Hepatocyte (in vitro differentiated cells): ENCODE results near the gene RABGGTB. TPM values are rescaled to one million over a fixed set of nuclear protein-coding genes. Genes with fewer than 3 reads are reported as not detected.
"Not testable (repeated sequence)": the region's sequence is repeated elsewhere in the genome, so short reads cannot be mapped to it uniquely, and the experiment has no call there.

Source experiments
- DNase-seq: peaks from one replicate; pipeline ENCODE4 v3.0.0-alpha.2; 2016; ENCODE audit warnings: low spot score
- H2AFZ ChIP-seq: fragments of 200-600 bp; sonication (generic); 2 replicates; pipeline ENCODE4 v1.6.0; 2016; ENCODE audit warnings: antibody characterized with exemption, mild to moderate bottlenecking
- H3K27ac ChIP-seq: fragments of 200-600 bp; sonication (generic); 2 replicates; pipeline ENCODE4 v1.5.1; 2016; ENCODE audit warnings: mild to moderate bottlenecking
- H3K27me3 ChIP-seq: fragments of 200-600 bp; sonication (generic); 2 replicates; pipeline ENCODE4 v1.6.1; 2016
- H3K36me3 ChIP-seq: fragments of 200-600 bp; sonication (generic); replicated peaks from 2 replicates; pipeline ENCODE4 v1.5.1; 2016; ENCODE audit warnings: low read depth; ENCODE audit not compliant: insufficient read depth
- H3K4me1 ChIP-seq: fragments of 200-600 bp; sonication (generic); 2 replicates; pipeline ENCODE4 v1.5.1; 2016; ENCODE audit warnings: mild to moderate bottlenecking, moderate library complexity; ENCODE audit not compliant: insufficient read depth
- H3K4me2 ChIP-seq: fragments of 200-600 bp; sonication (generic); 2 replicates; pipeline ENCODE4 v1.6.0; 2016
- H3K4me3 ChIP-seq: fragments of 200-600 bp; sonication (generic); 2 replicates; pipeline ENCODE4 v1.5.1; 2016; ENCODE audit warnings: mild to moderate bottlenecking
- H3K79me2 ChIP-seq: fragments of 200-600 bp; sonication (generic); 2 replicates; pipeline ENCODE4 v1.6.0; 2017; ENCODE audit warnings: mild to moderate bottlenecking
- H3K9me2 ChIP-seq: fragments of 200-600 bp; sonication (generic); replicated peaks from 2 replicates; pipeline ENCODE4 v1.6.0; 2017; ENCODE audit warnings: mild to moderate bottlenecking; ENCODE audit not compliant: insufficient read depth
- H3K9me3 ChIP-seq: fragments of 200-600 bp; sonication (generic); 2 replicates; pipeline ENCODE4 v1.5.1; 2016; ENCODE audit warnings: low read depth, mild to moderate bottlenecking
- H4K20me1 ChIP-seq: fragments of 200-600 bp; sonication (generic); 2 replicates; pipeline ENCODE4 v1.6.0; 2016; ENCODE audit warnings: mild to moderate bottlenecking; ENCODE audit not compliant: insufficient read depth, poor library complexity, severe bottlenecking
- CTCF ChIP-seq: fragments of 200-600 bp; sonication (generic); IDR thresholded peaks from 2 replicates; pipeline ENCODE4 v1.5.1; 2016; ENCODE audit warnings: antibody characterized with exemption, mild to moderate bottlenecking; ENCODE audit not compliant: poor library complexity
- EZH2 ChIP-seq: fragments of 200-600 bp; sonication (generic); IDR thresholded peaks from 2 replicates; pipeline ENCODE4 v1.6.1; 2016; ENCODE audit warnings: antibody characterized with exemption, mild to moderate bottlenecking, borderline replicate concordance
- EZH2phosphoT487 ChIP-seq: fragments of 200-600 bp; sonication (generic); IDR thresholded peaks from one replicate; pipeline ENCODE4 v1.6.1; 2018; ENCODE audit warnings: antibody characterized with exemption, mild to moderate bottlenecking, low read depth, moderate library complexity; ENCODE audit not compliant: unreplicated experiment, severe bottlenecking
- WGBS: methylation state at CpG from one replicate; pipeline ENCODE4 v1.1.6; 2016; ENCODE audit warnings: low lambda C conversion rate; ENCODE audit errors: missing lambda C conversion rate; 5-methylcytosine and 5-hydroxymethylcytosine counted together
- polyA plus RNA-seq: library from polyadenylated mRNA; unstranded; fragments of >200 nt; fragmentation: Nextera tagmentation; extraction: Ambion mirVana; gene quantifications from 2 replicates; pipeline ENCODE4 v1.2.1, GENCODE V29; 2016
- total RNA-seq: library from RNA; depleted of rRNA; stranded (reverse); fragments of >200 nt; gene quantifications from 2 replicates; pipeline ENCODE4 v1.2.3, GENCODE V29; 2014

RABGGTB gene
- total RNA-seq: 101 and 106 TPM in 2 replicates
- 25.9 and 28.6 TPM in 2 replicates for polyA plus RNA-seq

- H3K4me2 ChIP-seq: peak within 1 kb of the TSS; percentile 90
- WGBS: under 1% methylated on average over 28 of the region's 28 CpGs
- H3K27me3 ChIP-seq: no peaks in the 10 kb centered on the region
- peak within 1 kb of the TSS; percentile 81 for H3K27ac ChIP-seq
- peak; percentile 98 for DNase-seq
- H3K4me3 ChIP-seq: peak within 1 kb of the TSS; percentile 73
- peak within 1 kb of the TSS; percentile 80 for H2AFZ ChIP-seq
- no peaks in the 10 kb centered on the region for H3K9me2 ChIP-seq
- TF ChIP-seq CTCF: no peak
- TF ChIP-seq EZH2phosphoT487: no peak
- no peak for TF ChIP-seq EZH2
- no peaks in the 10 kb centered on the region for H3K9me3 ChIP-seq
- H3K36me3 ChIP-seq: no peaks in the 10 kb centered on the region
- peaks cover 35% of the 10 kb centered on the region for H3K4me1 ChIP-seq
- H3K79me2 ChIP-seq: peaks cover 47% of the 10 kb centered on the region
- H4K20me1 ChIP-seq: peaks cover 45% of the 10 kb centered on the region
Observed at GRCh38 chr1:75785983-75786853, at the start of gene RABGGTB. Gene RABGGTB (plus strand): TSS chr1:75786256. CDS start chr1:75786272, 16 bp downstream.

- Histone ChIP-seq H3K4me1 (no peaks in the 10 kb centered on the region), H3K79me2 (no peaks in the 10 kb centered on the region), H2AFZ (no peak overlapping the region), H3K4me3 (no peak overlapping the region), H3K9me3 (no peaks in the 10 kb centered on the region), H3K4me2 (no peak overlapping the region), H3K9me2 (no peaks in the 10 kb centered on the region), H3K36me3 (no peaks in the 10 kb centered on the region), H3K27me3 (no peaks in the 10 kb centered on the region), H4K20me1 (no peaks in the 10 kb centered on the region), H3K27ac (no peak overlapping the region)
- TF ChIP-seq CTCF (no peak), EZH2phosphoT487 (no peak), EZH2 (no peak)
- DNase-seq: no peak
- 81% methylated on average over 6 of the region's 6 CpGs for WGBS
Observed at GRCh38 chr1:75742047-75742625, 43.9 kb upstream of the RABGGTB start.

GRCh38 chr1:75745276-75745675 is 40.8 kb upstream of the RABGGTB start:
- no peaks in the 10 kb centered on the region for H3K27me3 ChIP-seq
- no peak for DNase-seq

GRCh38 chr1:75757210-75757609 is 28.8 kb upstream of the RABGGTB start:
- not testable (repeated sequence) for H3K27me3 ChIP-seq, H4K20me1 ChIP-seq, H3K9me2 ChIP-seq, H3K4me2 ChIP-seq, H3K4me1 ChIP-seq, H3K27ac ChIP-seq, H3K79me2 ChIP-seq, DNase-seq, H3K9me3 ChIP-seq, H3K36me3 ChIP-seq, H3K4me3 ChIP-seq, H2AFZ ChIP-seq

More at GRCh38 chr1:75745276-75745675, 40.8 kb upstream of the RABGGTB start:
- no peak overlapping the region for H3K27ac ChIP-seq
- H3K9me3 ChIP-seq: no peaks in the 10 kb centered on the region
- H4K20me1 ChIP-seq: no peaks in the 10 kb centered on the region
- TF ChIP-seq EZH2: no peak
- TF ChIP-seq EZH2phosphoT487: no peak
- TF ChIP-seq CTCF: no peak
- H2AFZ ChIP-seq: no peak overlapping the region
- no peak overlapping the region for H3K4me2 ChIP-seq
- H3K9me2 ChIP-seq: no peaks in the 10 kb centered on the region
- H3K79me2 ChIP-seq: no peaks in the 10 kb centered on the region
- H3K4me1 ChIP-seq: no peaks in the 10 kb centered on the region
- WGBS: 83% methylated on average over 4 of the region's 4 CpGs
- no peaks in the 10 kb centered on the region for H3K36me3 ChIP-seq
- H3K4me3 ChIP-seq: no peak overlapping the region

- not testable (repeated sequence) for H3K4me3 ChIP-seq, H3K9me2 ChIP-seq, H3K27me3 ChIP-seq, H3K4me1 ChIP-seq, H2AFZ ChIP-seq, H3K27ac ChIP-seq, H3K36me3 ChIP-seq, H3K4me2 ChIP-seq, H3K79me2 ChIP-seq, H4K20me1 ChIP-seq, H3K9me3 ChIP-seq, DNase-seq
- 97% methylated on average over 4 of the region's 4 CpGs for WGBS
Observed at GRCh38 chr1:75758543-75758942, 27.5 kb upstream of the RABGGTB start.
